Uterus (tissue), 4 donors: ENCODE measurements around the gene TSPAN18. TPM values are rescaled to one million over a fixed set of nuclear protein-coding genes. Genes with fewer than 3 reads are reported as not detected.

Experiments used
- DNase-seq, 2 donors: peaks; one replicate each; pipeline ENCODE4 v3.0.0-alpha.2; 2019 to 2020
- H3K27ac ChIP-seq, 2 donors: fragments of 200-600 bp; sonication (generic); 1 replicate in 1 of 2; 2 replicates in 1 of 2; pipeline ENCODE4 v1.5.1; 2016 to 2018
- H3K27me3 ChIP-seq, 2 donors: fragments of 200-600 bp; sonication (generic); one replicate each; pipeline ENCODE4 v1.5.1; 2018 to 2019; ENCODE audit warnings: control low read depth in 1 of 2
- H3K36me3 ChIP-seq, 2 donors: fragments of 200-600 bp; sonication (generic); one replicate each; pipeline ENCODE4 v1.5.1; 2019; ENCODE audit warnings: control low read depth in 1 of 2
- H3K4me1 ChIP-seq, 2 donors: fragments of 200-600 bp; sonication (generic); one replicate each; pipeline ENCODE4 v1.5.1; 2018 to 2019; ENCODE audit warnings: control low read depth in 1 of 2
- H3K4me3 ChIP-seq, 2 donors: fragments of 200-600 bp; sonication (generic); 1 replicate in 1 of 2; 2 replicates in 1 of 2; pipeline ENCODE4 v1.5.1; 2018 to 2019; ENCODE audit warnings: mild to moderate bottlenecking in 1 of 2
- H3K9me3 ChIP-seq, 2 donors: fragments of 200-600 bp; sonication (generic); one replicate each; pipeline ENCODE4 v1.5.1; 2019; ENCODE audit warnings: control low read depth in 1 of 2
- POLR2A ChIP-seq, 2 donors: fragments of 450-650 bp; IDR thresholded peaks; one replicate each; pipeline ENCODE4 v1.6.1; 2016; ENCODE audit warnings: antibody characterized with exemption in 2 of 2, mild to moderate bottlenecking in 1 of 2, moderate library complexity in 1 of 2
- intact Hi-C: fragments of 100-400 bp; cut with DNase I; formaldehyde crosslinking; loops from one replicate; pipeline ENCODE4 v1.15.1; 2023; ENCODE audit warnings: low total_unique reads
- total RNA-seq, 4 donors: library from RNA; depleted of rRNA in 3 of 4; stranded (reverse); fragments of >200 nt in 3 of 4; gene quantifications; one replicate each; pipeline versions ENCODE4 v1.1.0 to v1.2.4, GENCODE V29; 2014 to 2023
- TF ChIP-seq, protein P1 (sequence below), 4 experiments: fragments of 200-600 bp in 2 of 4; fragments of 450-650 bp in 2 of 4; sonication (generic) in 2 of 4; IDR thresholded peaks; one replicate each; pipeline ENCODE4 v1.5.1; 2016 to 2019; ENCODE audit warnings: antibody characterized with exemption in 4 of 4, mild to moderate bottlenecking in 2 of 4, moderate library complexity in 1 of 4
- donor health status: DM: yes; HTN: yes; CAD: no.

The TSPAN18 gene
- total RNA-seq, 4 donors from 2014 or later: 1.2 to 117 (median 20.1) TPM

DNA sequence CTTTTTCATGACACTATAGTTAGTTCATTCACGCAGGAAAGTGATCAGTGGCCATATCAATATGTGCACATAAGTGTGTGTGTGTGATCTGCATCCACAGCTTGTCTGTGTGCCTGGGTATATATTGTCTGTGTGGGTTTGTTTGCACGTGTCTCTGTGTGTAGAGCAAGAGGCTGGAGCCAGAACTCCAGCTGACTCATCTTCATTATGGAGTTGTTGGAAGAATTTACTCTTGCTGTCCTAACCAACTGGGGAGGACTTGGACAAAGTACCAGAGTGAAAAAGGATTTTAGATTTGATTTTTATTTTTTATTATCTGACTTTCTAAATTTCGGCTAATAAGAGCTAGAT, 160.0 kb downstream of the TSPAN18 start:
- Histone ChIP-seq H3K4me3 (no peak overlapping the region), H3K36me3 (no peaks in the 10 kb centered on the region), H3K4me1 (peaks cover 6 to 11% of the 10 kb centered on the region in 2 donors), H3K27me3 (no peaks in the 10 kb centered on the region), H3K9me3 (no peaks in the 10 kb centered on the region), H3K27ac (peak overlapping the region; percentile 80 to 91)
- peak in 1 of 2 donors; percentile 62 for DNase-seq
- TF ChIP-seq POLR2A (IDR thresholded peaks at IDR 0.05): no peak
- TF ChIP-seq, protein P1, sequence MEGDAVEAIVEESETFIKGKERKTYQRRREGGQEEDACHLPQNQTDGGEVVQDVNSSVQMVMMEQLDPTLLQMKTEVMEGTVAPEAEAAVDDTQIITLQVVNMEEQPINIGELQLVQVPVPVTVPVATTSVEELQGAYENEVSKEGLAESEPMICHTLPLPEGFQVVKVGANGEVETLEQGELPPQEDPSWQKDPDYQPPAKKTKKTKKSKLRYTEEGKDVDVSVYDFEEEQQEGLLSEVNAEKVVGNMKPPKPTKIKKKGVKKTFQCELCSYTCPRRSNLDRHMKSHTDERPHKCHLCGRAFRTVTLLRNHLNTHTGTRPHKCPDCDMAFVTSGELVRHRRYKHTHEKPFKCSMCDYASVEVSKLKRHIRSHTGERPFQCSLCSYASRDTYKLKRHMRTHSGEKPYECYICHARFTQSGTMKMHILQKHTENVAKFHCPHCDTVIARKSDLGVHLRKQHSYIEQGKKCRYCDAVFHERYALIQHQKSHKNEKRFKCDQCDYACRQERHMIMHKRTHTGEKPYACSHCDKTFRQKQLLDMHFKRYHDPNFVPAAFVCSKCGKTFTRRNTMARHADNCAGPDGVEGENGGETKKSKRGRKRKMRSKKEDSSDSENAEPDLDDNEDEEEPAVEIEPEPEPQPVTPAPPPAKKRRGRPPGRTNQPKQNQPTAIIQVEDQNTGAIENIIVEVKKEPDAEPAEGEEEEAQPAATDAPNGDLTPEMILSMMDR (IDR thresholded peaks at IDR 0.05): no peak
- intact Hi-C loops: no loop called here

DNA sequence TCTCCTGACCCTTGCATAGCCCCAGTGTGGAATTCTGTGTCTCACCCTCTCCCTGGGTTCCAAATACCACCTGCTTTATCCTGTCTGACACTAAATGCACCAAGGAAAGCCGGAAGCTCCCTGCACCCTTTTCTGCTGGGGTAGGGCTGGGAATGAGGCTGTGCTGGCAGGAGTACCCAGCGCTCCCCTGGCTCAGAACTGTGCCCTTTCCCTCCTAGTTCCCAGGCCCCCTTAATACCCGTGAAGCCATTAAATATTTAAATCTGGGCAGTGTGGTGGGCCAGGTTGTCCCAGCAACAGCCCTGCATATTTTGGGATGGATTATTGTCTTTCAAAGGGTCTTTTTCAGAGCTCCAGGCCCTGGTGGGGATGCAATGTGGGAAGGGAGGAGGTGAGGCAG, 160.9 kb downstream of the TSPAN18 start:
- TF ChIP-seq, protein P1 (IDR thresholded peaks at IDR 0.05): no peak
- no peak for TF ChIP-seq POLR2A (IDR thresholded peaks at IDR 0.05)
- H3K9me3 ChIP-seq: no peaks in the 10 kb centered on the region
- intact Hi-C loops: no loop called here
- no peaks in the 10 kb centered on the region for H3K27me3 ChIP-seq
- no peak overlapping the region for H3K4me3 ChIP-seq
- H3K27ac ChIP-seq: peak overlapping the region; percentile 78 to 91
- no peak for DNase-seq
- H3K4me1 ChIP-seq: peaks cover 6 to 11% of the 10 kb centered on the region in 2 donors
- no peaks in the 10 kb centered on the region for H3K36me3 ChIP-seq

DNA sequence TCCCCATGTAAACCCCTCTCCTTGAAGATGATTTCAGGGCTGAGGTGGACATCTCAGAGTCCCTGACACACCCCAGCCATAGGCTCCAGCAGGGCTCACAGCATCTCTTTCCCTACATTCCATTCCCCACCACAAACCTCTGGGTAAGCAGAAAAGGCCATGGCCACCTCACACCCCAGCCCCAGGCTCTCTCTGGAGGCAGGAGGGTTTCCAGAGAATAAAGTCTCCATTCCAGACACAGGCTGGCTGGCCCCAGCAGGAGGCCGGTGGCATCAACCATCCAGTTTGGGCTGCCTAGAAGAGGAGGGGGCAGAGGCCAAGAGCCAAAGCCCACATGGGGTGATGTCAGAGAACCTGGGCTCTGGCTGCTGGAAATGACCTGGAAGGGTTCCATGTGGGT, 162.5 kb downstream of the TSPAN18 start:
- H3K27me3 ChIP-seq: no peaks in the 10 kb centered on the region
- H3K4me3 ChIP-seq: no peak overlapping the region
- TF ChIP-seq POLR2A (IDR thresholded peaks at IDR 0.05): no peak
- TF ChIP-seq, protein P1 (IDR thresholded peaks at IDR 0.05): no peak
- H3K4me1 ChIP-seq: peaks cover 6 to 11% of the 10 kb centered on the region in 2 donors
- H3K9me3 ChIP-seq: no peaks in the 10 kb centered on the region
- no peaks in the 10 kb centered on the region for H3K36me3 ChIP-seq
- no peak for DNase-seq
- intact Hi-C loops: no loop called here
- peak overlapping the region in 1 of 2 donors; percentile 38 for H3K27ac ChIP-seq

DNA sequence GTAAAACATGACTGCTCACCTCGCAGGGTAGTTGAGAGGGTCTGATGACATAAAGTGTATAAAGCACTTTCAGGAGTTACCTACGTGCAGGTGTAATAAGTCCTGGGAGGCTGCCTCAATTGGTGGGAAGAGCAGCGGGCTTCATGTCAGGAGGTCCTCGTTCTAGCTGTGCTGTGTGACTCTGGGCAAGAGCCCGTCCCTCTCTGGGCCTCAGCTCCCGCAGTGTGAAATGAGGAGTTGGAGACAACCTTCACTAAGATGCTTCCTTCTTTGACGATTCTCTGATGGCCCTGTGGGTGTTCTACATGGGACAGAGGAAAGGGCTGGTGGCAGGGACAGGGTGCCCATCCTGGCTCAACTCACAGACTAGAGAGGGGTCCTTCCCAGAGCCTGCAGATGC, 166.1 kb downstream of the TSPAN18 start:
- H3K4me1 ChIP-seq: no peaks in the 10 kb centered on the region
- TF ChIP-seq, protein P1 (IDR thresholded peaks at IDR 0.05): no peak
- TF ChIP-seq POLR2A (IDR thresholded peaks at IDR 0.05): no peak
- DNase-seq: no peak

DNA sequence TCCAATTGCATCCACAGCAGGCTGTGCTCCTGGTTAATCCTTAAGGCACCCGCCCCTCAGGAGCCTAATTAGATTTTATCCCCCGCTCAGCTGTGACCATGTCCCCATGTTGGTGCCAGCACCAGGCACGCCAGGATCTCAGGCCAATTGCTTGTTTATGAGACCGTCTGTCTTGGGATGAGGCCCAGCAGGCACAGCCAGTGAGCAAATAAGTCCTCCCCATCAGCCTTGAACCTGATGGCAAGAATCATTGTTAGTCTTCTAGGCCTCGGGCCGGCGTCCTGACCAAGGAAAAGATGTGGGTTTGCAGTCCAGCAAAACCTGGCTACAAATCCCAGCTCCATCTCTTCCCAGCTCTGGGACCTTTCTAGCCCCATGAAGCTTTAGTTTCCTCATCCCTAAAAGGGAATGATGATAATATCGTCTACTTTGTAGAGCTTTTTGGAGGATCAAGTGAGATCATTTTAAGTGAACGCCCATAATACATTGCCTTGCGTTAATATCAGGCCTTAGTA, 166.6 kb downstream of the TSPAN18 start:
- Histone ChIP-seq H3K9me3 (no peaks in the 10 kb centered on the region), H3K4me3 (no peak overlapping the region), H3K27ac (peak overlapping the region; percentile 81 to 84), H3K27me3 (no peaks in the 10 kb centered on the region), H3K36me3 (no peaks in the 10 kb centered on the region), H3K4me1 (no peaks in the 10 kb centered on the region)
- intact Hi-C loops: loop anchor here (5.0 kb wide), 1 partner anchor 166 kb away; the partner anchor contains the start of gene TSPAN18
- TF ChIP-seq, protein P1 (IDR thresholded peaks at IDR 0.05): no peak
- no peak for TF ChIP-seq POLR2A (IDR thresholded peaks at IDR 0.05)
- DNase-seq: peak; percentile 46 to 52

More for the DNA sequence above, 166.1 kb downstream of the TSPAN18 start:
- Histone ChIP-seq H3K36me3 (no peaks in the 10 kb centered on the region), H3K9me3 (no peaks in the 10 kb centered on the region), H3K27me3 (no peaks in the 10 kb centered on the region), H3K4me3 (no peak overlapping the region), H3K27ac (peak overlapping the region; percentile 81 to 84)
- intact Hi-C loops: loop anchor here (5.0 kb wide), 1 partner anchor 166 kb away; the partner anchor contains the start of gene TSPAN18
